Measurements from ENCODE around the gene SHB.

GRCh38 chr9:37960631-37961030 lies 108.4 kb downstream of the SHB start:
- TF ChIP-seq TAF1 (IDR thresholded peaks at IDR 0.05; ENCODE audit: low read depth, low read length): no peak
- TF ChIP-seq TEAD4 (IDR thresholded peaks at IDR 0.05; ENCODE audit: low read depth, low read length): no peak
- TF ChIP-seq ATF3 (IDR thresholded peaks at IDR 0.05; ENCODE audit: insufficient read depth, low read depth, low read length): no peak
- TF ChIP-seq POLR2A (IDR thresholded peaks at IDR 0.05; ENCODE audit: control extremely low read depth in 1 of 2, low read depth in 2 of 2, low read length in 2 of 2): no peak
- TF ChIP-seq EGR1 (IDR thresholded peaks at IDR 0.05; ENCODE audit: borderline replicate concordance, low read depth, low read length): no peak
- no peak for TF ChIP-seq CHD1 (IDR thresholded peaks at IDR 0.05; ENCODE audit: low read depth, low read length)
- TF ChIP-seq SIX5 (IDR thresholded peaks at IDR 0.05; ENCODE audit: low read depth, low read length): no peak
- no peak for TF ChIP-seq EZH2 (IDR thresholded peaks at IDR 0.05; ENCODE audit: low read depth, low read length, severe bottlenecking)
- no peak for TF ChIP-seq CTCF (IDR thresholded peaks at IDR 0.05; ENCODE audit: control extremely low read depth in 1 of 3, insufficient read depth in 1 of 3, low read depth in 1 of 3, low read length in 3 of 3)
- no peak for TF ChIP-seq SUZ12 (IDR thresholded peaks at IDR 0.05; ENCODE audit: low read length)
- no peak for TF ChIP-seq SP1 (IDR thresholded peaks at IDR 0.05; ENCODE audit: low read depth, low read length)
